HL-60 (cell line): ENCODE data around the gene ICAM3.

Experiments used
- GABPA ChIP-seq: IDR thresholded peaks from 2 replicates; pipeline ENCODE4 v1.6.1; 2012; ENCODE audit warnings: low read depth
- POLR2AphosphoS5 ChIP-seq: IDR thresholded peaks from 2 replicates; pipeline ENCODE4 v1.6.1; 2012; ENCODE audit warnings: low read depth
- SPI1 ChIP-seq: IDR thresholded peaks from 2 replicates; pipeline ENCODE4 v1.6.1; 2012; ENCODE audit warnings: low read depth, mild to moderate bottlenecking, borderline replicate concordance
- TF ChIP-seq, protein P1 (sequence below): IDR thresholded peaks from one replicate; pipeline ENCODE4 v1.5.1; 2011; ENCODE audit warnings: low read length, control low read depth, inconsistent platforms; ENCODE audit not compliant: insufficient read depth
- TF ChIP-seq, protein P2 (sequence below): IDR thresholded peaks from 2 replicates; pipeline ENCODE4 v1.6.1; 2012; ENCODE audit warnings: low read depth; ENCODE audit not compliant: insufficient replicate concordance

DNA sequence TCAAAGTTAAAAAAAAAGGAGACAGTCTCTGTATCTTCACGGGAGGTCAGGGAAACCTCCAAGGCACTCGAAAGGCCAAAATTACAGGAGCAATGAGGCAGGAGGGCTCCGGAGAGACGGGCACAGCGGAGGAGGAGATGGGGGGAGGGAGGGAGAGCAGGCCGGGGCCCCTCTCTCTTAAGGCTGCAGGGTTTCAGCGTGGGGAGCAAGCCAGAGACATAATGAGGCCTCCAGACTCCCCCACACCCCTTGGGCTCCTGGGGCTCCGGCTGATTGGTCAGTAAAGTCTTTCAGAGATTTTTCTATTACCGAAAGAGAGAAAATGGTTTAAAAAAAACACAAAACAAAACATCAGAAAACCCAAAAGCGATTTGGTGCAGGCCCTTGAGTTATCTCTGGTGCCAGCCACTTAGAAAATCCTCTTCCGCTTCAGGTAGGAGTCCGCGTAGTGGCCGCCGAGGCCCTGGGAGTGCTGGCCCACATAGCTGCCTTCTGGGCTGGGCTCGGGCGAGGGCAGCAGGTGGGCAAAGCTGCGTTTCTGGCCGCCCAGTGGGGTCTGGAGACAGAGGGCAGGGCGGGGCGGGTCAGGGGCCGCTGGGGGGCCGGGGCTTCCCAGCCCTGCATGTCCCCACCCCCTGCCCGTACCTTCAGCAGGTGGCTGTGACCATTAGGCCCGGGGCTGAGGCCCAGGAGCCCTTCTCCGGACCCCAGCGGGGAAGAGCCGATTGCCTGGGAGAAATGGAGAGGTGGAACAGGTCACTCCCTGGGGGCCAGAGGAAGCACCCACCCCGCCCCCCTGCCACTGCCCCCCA is 22.2 kb downstream of the ICAM3 start:
- TF ChIP-seq, protein P1, sequence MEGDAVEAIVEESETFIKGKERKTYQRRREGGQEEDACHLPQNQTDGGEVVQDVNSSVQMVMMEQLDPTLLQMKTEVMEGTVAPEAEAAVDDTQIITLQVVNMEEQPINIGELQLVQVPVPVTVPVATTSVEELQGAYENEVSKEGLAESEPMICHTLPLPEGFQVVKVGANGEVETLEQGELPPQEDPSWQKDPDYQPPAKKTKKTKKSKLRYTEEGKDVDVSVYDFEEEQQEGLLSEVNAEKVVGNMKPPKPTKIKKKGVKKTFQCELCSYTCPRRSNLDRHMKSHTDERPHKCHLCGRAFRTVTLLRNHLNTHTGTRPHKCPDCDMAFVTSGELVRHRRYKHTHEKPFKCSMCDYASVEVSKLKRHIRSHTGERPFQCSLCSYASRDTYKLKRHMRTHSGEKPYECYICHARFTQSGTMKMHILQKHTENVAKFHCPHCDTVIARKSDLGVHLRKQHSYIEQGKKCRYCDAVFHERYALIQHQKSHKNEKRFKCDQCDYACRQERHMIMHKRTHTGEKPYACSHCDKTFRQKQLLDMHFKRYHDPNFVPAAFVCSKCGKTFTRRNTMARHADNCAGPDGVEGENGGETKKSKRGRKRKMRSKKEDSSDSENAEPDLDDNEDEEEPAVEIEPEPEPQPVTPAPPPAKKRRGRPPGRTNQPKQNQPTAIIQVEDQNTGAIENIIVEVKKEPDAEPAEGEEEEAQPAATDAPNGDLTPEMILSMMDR: no peak
- TF ChIP-seq POLR2AphosphoS5 (no peak), GABPA (no peak), SPI1 (no peak)
- TF ChIP-seq, protein P2, sequence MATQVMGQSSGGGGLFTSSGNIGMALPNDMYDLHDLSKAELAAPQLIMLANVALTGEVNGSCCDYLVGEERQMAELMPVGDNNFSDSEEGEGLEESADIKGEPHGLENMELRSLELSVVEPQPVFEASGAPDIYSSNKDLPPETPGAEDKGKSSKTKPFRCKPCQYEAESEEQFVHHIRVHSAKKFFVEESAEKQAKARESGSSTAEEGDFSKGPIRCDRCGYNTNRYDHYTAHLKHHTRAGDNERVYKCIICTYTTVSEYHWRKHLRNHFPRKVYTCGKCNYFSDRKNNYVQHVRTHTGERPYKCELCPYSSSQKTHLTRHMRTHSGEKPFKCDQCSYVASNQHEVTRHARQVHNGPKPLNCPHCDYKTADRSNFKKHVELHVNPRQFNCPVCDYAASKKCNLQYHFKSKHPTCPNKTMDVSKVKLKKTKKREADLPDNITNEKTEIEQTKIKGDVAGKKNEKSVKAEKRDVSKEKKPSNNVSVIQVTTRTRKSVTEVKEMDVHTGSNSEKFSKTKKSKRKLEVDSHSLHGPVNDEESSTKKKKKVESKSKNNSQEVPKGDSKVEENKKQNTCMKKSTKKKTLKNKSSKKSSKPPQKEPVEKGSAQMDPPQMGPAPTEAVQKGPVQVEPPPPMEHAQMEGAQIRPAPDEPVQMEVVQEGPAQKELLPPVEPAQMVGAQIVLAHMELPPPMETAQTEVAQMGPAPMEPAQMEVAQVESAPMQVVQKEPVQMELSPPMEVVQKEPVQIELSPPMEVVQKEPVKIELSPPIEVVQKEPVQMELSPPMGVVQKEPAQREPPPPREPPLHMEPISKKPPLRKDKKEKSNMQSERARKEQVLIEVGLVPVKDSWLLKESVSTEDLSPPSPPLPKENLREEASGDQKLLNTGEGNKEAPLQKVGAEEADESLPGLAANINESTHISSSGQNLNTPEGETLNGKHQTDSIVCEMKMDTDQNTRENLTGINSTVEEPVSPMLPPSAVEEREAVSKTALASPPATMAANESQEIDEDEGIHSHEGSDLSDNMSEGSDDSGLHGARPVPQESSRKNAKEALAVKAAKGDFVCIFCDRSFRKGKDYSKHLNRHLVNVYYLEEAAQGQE: no peak
